Spleen (tissue), 7 donors: ENCODE data around the gene ENOSF1.

ENCODE experiments used
- POLR2A ChIP-seq, 3 donors: fragments of 450-650 bp; IDR thresholded peaks; one replicate each; pipeline ENCODE4 v1.5.1; 2017; ENCODE audit warnings: antibody characterized with exemption in 3 of 3, mild to moderate bottlenecking in 1 of 3
- POLR2AphosphoS5 ChIP-seq, 3 donors: sonication (generic); formaldehyde crosslinking; IDR thresholded peaks; one replicate each; pipeline ENCODE4 v1.5.1; 2017; ENCODE audit warnings: antibody characterized with exemption in 3 of 3
- TF ChIP-seq, protein P1 (sequence below), 11 experiments: fragments of 200-600 bp in 7 of 11; fragments of 450-650 bp in 4 of 11; sonication (generic) in 4 of 11; IDR thresholded peaks in 8 of 11; conservative IDR thresholded peaks in 3 of 11; 1 replicate in 7 of 11; 2 replicates in 4 of 11; pipeline versions ENCODE4 v1.4.0 to v1.8.0; 2016 to 2021; ENCODE audit warnings: antibody characterized with exemption in 11 of 11, inconsistent platforms in 4 of 11, mild to moderate bottlenecking in 1 of 11
- donor health status: DM: no; HTN: no; CAD: no; lungs with moderate emphysema.
- donor health status: DM: no; HTN: no; CAD: no.
- donor health status: DM: no; HTN: no; CAD: no.

GRCh38 chr18:713135-713490 is 683 bp upstream of the ENOSF1 start:
- TF ChIP-seq POLR2A (IDR thresholded peaks at IDR 0.05) (no peak), POLR2AphosphoS5 (IDR thresholded peaks at IDR 0.05) (no peak)
- TF ChIP-seq, protein P1, sequence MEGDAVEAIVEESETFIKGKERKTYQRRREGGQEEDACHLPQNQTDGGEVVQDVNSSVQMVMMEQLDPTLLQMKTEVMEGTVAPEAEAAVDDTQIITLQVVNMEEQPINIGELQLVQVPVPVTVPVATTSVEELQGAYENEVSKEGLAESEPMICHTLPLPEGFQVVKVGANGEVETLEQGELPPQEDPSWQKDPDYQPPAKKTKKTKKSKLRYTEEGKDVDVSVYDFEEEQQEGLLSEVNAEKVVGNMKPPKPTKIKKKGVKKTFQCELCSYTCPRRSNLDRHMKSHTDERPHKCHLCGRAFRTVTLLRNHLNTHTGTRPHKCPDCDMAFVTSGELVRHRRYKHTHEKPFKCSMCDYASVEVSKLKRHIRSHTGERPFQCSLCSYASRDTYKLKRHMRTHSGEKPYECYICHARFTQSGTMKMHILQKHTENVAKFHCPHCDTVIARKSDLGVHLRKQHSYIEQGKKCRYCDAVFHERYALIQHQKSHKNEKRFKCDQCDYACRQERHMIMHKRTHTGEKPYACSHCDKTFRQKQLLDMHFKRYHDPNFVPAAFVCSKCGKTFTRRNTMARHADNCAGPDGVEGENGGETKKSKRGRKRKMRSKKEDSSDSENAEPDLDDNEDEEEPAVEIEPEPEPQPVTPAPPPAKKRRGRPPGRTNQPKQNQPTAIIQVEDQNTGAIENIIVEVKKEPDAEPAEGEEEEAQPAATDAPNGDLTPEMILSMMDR (IDR thresholded peaks at IDR 0.05 in 8 of 11, conservative IDR thresholded peaks at IDR 0.05 in 3 of 11): no peak
